Calu3 (cell line): ENCODE measurements around the gene ELL2. TPM values are rescaled to one million over a fixed set of nuclear protein-coding genes. Genes with fewer than 3 reads are reported as not detected.

Source experiments
- BruUV-seq: library from RNA; stranded (reverse); fragments of 400-500 nt; replicated peaks from 2 replicates; lab custom pipeline; 2021; lab: Mats Ljungman, UMichigan
- CTCF ChIA-PET: fragments of 300-600 bp; sonication (Branson Sonifier 250); formaldehyde crosslinking; loops from one replicate; lab custom pipeline; 2022; ENCODE audit warnings: antibody characterized with exemption; lab: Charles Lee
- DNase-seq: peaks from one replicate; pipeline ENCODE4 v3.0.0; 2022
- H3K27ac Mint-ChIP-seq: one replicate; pipeline ENCODE4 v1.8.0; 2022; ENCODE audit warnings: mixed read lengths; ENCODE audit not compliant: unreplicated experiment
- H3K27me3 Mint-ChIP-seq: one replicate; pipeline ENCODE4 v1.8.0; 2022; ENCODE audit warnings: mixed read lengths; ENCODE audit not compliant: unreplicated experiment
- H3K36me3 Mint-ChIP-seq: one replicate; pipeline ENCODE4 v1.8.0; 2022; ENCODE audit warnings: mild to moderate bottlenecking, moderate library complexity, mixed read lengths; ENCODE audit not compliant: insufficient read depth, unreplicated experiment
- H3K4me1 Mint-ChIP-seq: one replicate; pipeline ENCODE4 v1.8.0; 2022; ENCODE audit warnings: mild to moderate bottlenecking, low read depth, mixed read lengths; ENCODE audit not compliant: unreplicated experiment
- H3K4me3 Mint-ChIP-seq: one replicate; pipeline ENCODE4 v1.8.0; 2022; ENCODE audit warnings: mild to moderate bottlenecking, low read depth, moderate library complexity, mixed read lengths; ENCODE audit not compliant: unreplicated experiment
- H3K9me3 Mint-ChIP-seq: one replicate; pipeline ENCODE4 v1.8.0; 2022; ENCODE audit warnings: low read depth, mixed read lengths; ENCODE audit not compliant: unreplicated experiment
- CTCF ChIP-seq: fragments of 200-600 bp; IDR thresholded peaks from one replicate; pipeline ENCODE4 v1.8.0; 2022; ENCODE audit warnings: antibody characterized with exemption; ENCODE audit not compliant: unreplicated experiment
- intact Hi-C: fragments of 100-400 bp; cut with micrococcal nuclease; formaldehyde crosslinking; loops from one replicate; pipeline ENCODE4 v1.10.0; 2022; ENCODE audit not compliant: unreplicated experiment
- total RNA-seq: library from RNA; stranded (reverse); gene quantifications from 2 replicates; pipeline ENCODE4 v1.2.3, GENCODE V29; 2022

Gene ELL2
- total RNA-seq, 1 experiment from 2014 or later, result 57.7 TPM

- intact Hi-C loops, result no loop called here
- CTCF ChIA-PET, result no interaction called here
Observed at GRCh38 chr5:95942414-95942813, 19.2 kb downstream of the ELL2 start.

GRCh38 chr5:95941756-95942155, 19.9 kb downstream of the ELL2 start:
- Mint-ChIP-seq H3K4me1 (peaks cover 23% of the 10 kb centered on the region), H3K36me3 (no peaks in the 10 kb centered on the region), H3K9me3 (no peaks in the 10 kb centered on the region), H3K27me3 (no peaks in the 10 kb centered on the region), H3K27ac (no peak overlapping the region), H3K4me3 (no peak overlapping the region)
- CTCF ChIA-PET, result no interaction called here
- no peak for TF ChIP-seq CTCF
- intact Hi-C loops, result no loop called here
- BruUV-seq, result no TSS peak
- DNase-seq, result no peak

More at GRCh38 chr5:95942414-95942813, 19.2 kb downstream of the ELL2 start:
- no peak overlapping the region for H3K27ac Mint-ChIP-seq
- no peaks in the 10 kb centered on the region for H3K27me3 Mint-ChIP-seq
- DNase-seq, result no peak
- H3K4me3 Mint-ChIP-seq, result no peak overlapping the region
- TF ChIP-seq CTCF, result no peak
- no TSS peak for BruUV-seq
- peaks cover 25% of the 10 kb centered on the region for H3K4me1 Mint-ChIP-seq
- H3K9me3 Mint-ChIP-seq, result no peaks in the 10 kb centered on the region
- no peaks in the 10 kb centered on the region for H3K36me3 Mint-ChIP-seq

- Mint-ChIP-seq H3K9me3 (no peaks in the 10 kb centered on the region), H3K27me3 (no peaks in the 10 kb centered on the region), H3K4me1 (peaks cover 19% of the 10 kb centered on the region), H3K27ac (no peak overlapping the region), H3K36me3 (no peaks in the 10 kb centered on the region), H3K4me3 (no peak overlapping the region)
- intact Hi-C loops, result no loop called here
- no peak for TF ChIP-seq CTCF
- DNase-seq, result no peak
- BruUV-seq, result no TSS peak
- CTCF ChIA-PET, result no interaction called here
Observed at GRCh38 chr5:95940758-95941682, 20.6 kb downstream of the ELL2 start.

- Mint-ChIP-seq H3K36me3 (no peaks in the 10 kb centered on the region), H3K4me3 (no peak overlapping the region)
Observed at GRCh38 chr5:95939465-95939864, 22.2 kb downstream of the ELL2 start.

More at GRCh38 chr5:95939465-95939864, 22.2 kb downstream of the ELL2 start:
- BruUV-seq, result no TSS peak
- intact Hi-C loops, result no loop called here
- Mint-ChIP-seq H3K9me3 (no peaks in the 10 kb centered on the region), H3K4me1 (peaks cover 19% of the 10 kb centered on the region), H3K27me3 (no peaks in the 10 kb centered on the region), H3K27ac (no peak overlapping the region)
- TF ChIP-seq CTCF, result no peak
- no peak for DNase-seq
- CTCF ChIA-PET, result no interaction called here
